ENCODE data around the gene LUC7L2. TPM values are rescaled to one million over a fixed set of nuclear protein-coding genes. Genes with fewer than 3 reads are reported as not detected.
"Not testable (repeated sequence)": the region's sequence is repeated elsewhere in the genome, so short reads cannot be mapped to it uniquely, and the experiment has no call there.

The LUC7L2 gene
- total RNA-seq, 1 donor from 2014 or later = 66.7 TPM

DNA sequence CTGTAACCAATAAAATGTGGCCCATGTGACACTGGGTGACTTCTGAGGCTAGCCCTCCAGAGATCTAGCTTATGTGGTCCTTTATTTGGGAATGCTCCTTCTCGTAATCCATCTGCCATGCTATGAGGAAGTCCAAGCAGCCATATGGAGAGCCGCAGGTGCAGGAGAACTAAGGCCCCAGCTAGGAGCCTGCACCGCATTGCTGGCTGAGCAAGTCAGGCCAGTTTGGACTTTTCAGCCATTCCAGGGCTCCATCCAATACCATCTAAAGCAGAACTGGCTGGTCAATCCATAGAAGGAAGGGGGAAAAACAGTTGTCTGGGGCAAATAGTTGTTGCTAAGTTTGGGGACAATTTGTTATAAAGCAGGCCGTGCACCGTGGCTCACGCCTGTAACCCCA lies 91.2 kb downstream of the LUC7L2 start:
- DNase-seq = no peak

DNA sequence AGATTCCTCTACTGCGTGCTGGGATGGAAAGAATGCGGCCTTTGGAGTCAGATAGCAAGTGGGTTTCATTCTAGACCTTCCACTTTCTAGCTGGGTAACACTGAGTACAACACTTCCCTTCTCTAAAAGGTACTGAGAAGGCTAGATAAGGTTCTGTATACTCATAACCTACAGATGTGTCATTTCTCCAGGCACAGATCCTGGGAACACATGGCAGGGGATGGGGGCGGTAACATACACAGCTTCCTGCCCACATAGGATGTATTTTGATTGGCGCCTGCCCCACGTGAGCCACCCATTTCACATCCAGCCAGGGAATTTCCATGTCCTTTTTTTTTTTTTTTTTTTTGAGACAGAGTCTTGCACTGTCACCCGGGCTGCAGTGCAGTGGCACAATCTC lies 91.9 kb downstream of the LUC7L2 start:
- no peak for DNase-seq

DNA sequence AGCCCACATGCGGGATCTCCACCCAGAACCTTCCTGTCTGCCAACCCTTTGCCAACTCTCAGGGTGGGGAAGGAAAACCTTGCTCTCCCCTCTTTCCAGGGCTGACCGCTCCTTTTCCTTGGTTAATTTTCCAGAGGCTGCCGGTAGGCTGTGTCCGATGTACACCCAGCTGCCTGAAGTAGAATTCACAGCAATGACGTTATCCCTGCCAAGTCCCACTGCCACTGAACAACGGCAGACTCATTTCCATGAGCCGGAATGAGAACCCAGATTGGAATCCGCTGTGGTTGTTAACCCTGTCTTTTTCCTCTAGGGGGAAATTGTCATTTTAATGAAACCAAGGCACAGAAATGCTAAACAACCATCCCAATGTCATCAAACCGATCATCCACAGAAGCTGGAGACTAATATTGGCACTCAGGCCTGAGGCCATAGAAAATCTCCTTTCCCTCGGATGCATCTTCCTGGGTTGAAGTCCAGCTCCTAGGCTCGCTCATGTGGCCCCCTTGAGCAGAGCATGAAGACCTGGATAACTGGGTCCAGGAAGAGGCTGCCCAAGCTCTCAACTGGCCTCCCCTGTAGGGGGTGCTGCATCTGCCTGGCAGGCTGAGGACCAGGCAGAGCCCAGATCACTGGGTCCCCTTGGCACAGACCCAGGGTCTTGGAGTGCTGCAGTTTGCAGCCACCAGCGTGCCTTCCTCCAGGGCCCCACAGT lies 93.4 kb downstream of the LUC7L2 start:
- no peak for DNase-seq

DNA sequence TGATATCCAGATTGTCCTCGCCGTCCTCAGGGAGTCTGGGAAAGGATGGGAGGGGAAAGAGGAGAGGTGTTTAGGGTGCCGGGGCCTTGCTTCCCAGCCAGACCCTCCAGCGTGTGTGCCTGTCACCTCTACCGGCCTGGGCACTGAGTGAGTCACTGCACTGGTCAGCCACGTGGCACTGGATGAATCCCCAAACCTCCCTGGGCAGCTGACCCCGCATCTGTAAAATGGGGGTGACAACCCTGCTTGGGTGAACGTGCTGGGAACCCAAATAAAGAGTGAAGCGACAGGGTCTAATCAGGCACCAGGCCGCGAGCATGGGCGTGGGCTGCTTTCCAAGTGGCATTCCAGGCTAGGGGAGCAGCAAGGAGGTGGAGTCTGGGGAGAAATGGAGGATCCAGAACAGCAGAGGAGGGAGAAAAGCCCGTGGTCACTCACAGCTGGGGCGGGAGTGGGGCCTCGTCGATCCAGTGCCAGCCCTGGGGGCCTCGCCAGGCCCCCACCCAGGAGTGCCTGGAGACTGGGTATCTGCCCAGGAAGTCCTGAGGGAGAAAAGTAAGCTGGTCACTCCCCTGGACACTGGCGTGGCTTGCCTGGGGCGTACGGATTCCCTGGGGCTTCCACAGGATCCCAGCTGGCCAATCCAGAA lies 94.1 kb downstream of the LUC7L2 start:
- DNase-seq = no peak

DNA sequence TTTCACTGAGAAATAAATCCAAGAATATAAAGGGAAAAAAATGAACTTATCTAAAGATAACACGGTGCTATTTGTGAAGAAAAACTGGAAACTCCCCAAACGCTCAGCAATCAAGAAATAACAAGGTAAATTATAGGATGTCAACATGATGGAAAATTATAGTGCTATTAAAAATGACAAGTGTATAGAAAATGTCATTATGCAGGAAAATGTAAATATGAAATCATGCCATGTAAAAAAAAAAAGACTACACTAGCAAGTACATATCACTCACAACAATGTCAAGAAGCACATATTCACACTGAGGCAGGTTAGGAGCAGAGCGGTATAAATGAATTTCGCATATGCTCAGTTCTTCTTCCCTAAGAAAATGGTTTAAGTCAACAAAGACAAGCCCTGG lies 96.1 kb downstream of the LUC7L2 start:
- DNase-seq = no peak

DNA sequence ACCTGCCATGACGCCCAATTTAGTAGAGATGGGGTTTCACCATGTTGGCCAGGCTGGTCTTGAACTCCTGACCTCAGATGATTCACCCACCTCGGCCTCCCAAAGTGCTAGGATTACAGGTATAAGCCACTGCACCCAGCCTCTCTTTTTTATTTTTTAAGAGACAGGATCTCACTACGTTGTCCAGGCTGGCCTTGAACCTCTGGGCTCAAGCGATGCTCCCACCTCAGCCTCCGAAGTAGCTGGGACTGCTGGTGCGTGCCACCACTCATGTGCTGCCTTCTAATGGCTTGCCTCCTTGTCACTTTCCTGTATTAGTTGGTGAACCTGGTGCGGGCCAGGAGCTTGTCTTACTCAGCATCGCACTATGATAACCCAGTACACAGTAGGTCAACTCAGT lies 96.8 kb downstream of the LUC7L2 start:
- no peak for DNase-seq

DNA sequence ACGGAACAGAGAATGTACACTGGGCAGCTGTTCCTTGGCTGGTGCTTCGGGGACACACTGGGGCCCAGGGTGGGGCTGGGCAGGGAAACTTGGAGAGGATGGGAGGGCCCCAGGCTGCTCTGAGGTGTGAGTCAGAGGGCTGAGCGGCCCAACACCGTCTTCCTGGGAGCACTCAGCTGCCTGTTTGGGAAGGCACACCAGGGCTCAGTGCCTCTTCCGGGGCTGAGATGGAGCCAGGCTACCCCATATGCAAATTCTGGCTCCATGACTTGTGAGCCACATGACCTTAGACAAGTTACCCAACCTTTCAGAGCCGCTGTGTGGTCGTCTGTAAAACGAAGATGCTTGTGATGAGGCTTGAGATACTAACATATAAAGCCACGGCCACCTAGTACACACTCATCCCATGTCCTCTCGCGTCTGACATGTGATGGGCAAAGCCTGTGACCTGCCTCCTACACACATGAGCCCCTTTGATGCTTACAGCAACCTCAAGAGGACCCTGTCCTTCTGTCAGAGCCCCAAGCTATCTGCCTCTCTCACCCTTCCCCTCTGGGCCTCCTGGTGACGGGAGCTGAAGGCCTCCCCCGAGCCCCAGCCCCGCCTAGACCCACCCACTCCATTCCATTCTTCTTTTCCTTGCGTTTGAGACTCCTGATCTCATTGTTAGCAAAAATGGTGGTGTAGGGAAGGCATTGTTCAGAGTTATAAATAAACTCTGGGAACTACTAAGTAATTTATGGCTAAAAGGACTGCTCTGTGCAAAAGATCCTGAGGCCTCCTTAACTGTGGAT lies 97.7 kb downstream of the LUC7L2 start:
- no peak for DNase-seq

DNA sequence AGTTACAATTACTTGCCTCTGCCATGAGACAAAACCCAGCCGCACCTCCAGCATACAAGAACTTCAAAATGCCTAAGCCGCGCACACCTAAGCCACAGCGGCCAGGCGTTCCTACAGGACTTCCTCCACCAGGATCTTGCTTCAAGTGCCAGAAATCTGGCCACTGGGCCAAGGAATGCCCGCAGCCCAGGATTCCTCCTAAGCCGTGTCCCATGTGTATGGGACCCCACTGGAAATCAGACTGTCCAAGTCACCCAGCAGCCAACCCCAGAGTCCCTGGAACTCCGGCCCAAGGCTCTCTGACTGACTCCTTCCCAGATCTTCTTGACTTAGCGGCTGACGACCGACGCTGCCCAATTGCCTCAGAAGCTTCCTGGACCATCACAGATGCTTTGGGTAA lies 103.7 kb downstream of the LUC7L2 start:
- DNase-seq = not testable (repeated sequence)

DNA sequence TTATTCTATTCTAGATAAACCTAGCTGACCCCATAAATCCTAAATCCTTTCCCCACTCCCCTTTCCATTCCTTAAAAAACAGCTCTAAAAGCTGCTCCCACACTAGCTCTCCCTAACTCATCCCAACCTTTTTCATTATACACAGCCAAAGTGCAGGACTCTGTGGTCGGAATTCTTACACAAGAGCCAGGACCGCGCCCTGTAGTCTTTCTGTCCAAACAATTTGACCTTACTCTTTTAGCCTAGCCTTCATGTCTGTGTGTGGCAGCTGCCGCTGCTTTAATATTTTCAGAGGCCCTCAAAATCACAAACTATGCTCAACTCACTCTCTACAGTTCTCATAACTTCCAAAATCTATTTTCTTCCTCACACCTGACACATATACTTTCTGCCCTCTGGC lies 104.8 kb downstream of the LUC7L2 start:
- not testable (repeated sequence) for DNase-seq

DNA sequence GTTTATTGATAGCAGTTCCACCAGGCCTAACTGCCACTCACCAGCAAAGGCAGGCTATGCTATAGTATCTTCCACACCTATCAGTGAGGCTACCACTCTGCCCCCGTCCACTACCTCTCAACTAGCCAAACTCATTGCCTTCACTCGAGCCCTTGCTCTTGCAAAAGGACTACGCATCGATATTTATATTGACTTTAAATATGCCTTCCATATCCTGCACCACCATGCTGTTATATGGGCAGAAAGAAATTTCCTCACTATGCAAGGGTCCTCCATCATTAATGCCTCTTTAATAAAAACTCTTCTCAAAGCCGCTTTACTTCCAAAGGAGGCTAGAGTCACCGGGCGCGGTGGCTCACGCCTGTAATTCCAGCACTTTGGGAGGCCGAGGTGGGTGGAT lies 105.4 kb downstream of the LUC7L2 start:
- not testable (repeated sequence) for DNase-seq

DNA sequence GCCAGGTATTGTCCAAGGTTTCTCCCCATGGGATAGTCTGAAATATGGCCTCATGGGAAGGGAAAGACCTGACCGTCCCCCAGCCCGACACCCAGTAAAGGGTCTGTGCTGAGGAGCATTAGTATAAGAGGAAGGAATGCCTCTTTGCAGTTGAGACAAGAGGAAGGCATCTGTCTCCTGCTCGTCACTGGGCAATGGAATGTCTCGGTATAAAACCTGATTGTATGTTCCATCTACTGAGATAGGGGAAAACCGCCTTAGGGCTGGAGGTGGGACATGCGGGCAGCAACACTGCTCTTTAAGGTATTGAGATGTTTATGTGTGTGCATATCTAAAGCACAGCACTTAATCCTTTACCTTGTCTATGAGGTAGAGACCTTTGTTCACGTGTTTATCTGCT lies 108.0 kb downstream of the LUC7L2 start:
- not testable (repeated sequence) for DNase-seq

DNA sequence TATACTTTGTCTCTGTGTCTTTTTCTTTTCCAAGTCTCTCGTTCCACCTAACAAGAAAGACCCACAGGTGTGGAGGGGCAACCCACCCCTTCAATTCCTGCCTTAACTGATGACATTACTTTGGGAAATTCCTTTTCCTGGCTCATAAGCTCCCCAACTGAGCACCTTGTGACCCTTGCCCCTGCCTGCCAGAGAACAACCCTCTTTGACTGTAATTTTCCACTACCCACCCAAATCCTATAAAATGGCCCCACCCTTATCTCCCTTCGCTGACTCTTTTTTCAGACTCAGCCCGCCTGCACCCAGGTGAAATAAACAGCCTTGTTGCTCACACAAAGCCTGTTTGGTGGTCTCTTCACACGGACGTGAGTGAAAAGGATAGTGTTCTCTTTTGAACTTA lies 108.6 kb downstream of the LUC7L2 start:
- not testable (repeated sequence) for DNase-seq

DNA sequence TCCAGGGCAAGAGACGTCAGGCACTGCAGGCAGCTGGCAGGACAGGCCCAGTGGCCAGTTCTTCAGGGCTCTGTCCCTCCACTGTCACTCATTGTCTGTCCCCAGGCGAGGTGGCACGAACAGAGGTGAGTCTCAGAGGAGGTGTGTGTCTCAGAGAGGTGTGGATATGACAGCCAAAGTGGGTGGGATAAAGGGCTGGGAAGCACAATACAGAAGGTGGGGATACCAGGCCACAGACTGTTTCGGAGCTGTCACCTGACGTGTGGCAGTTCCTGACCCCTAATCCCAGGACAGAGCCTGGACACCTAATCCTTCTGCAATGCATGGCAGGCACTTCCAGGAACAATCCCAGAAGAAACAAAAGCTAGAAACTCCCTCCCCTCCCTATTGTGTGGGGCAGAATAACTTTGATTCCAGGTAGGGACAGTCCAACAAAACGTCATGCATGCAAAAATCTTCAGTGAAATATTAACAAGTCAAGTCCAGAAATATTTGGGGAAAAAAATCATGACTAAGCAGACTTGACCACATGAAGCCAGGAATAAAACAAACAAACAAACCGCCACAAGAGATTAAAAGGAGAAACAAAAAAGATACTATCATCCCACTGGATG lies 112.2 kb downstream of the LUC7L2 start:
- DNase-seq = no peak

Small RNA genes lying within 50 kb of the gene (small RNA-seq; reads per million reads assigned to genes)
- not detected for gene RNU6-206P (ENCODE audit: low replicate concordance)
- gene RNU6-911P (ENCODE audit: low replicate concordance) = not detected

Other genes with a start within 250 kb of the LUC7L2 start
- gene UBN2, start 128.7 kb upstream of the LUC7L2 start, total RNA-seq = 20.0 TPM
- 18.3 TPM for gene FMC1, start 18.6 kb upstream of the LUC7L2 start, total RNA-seq
- 3.2 TPM for gene KLRG2, start 123.8 kb downstream of the LUC7L2 start, total RNA-seq
- not detected for gene CLEC2L, start 163.8 kb downstream of the LUC7L2 start, total RNA-seq